Transverse colon (tissue), 4 donors: Measurements from ENCODE around the gene GABRR3.

Experiments used
- CTCF ChIP-seq, 5 experiments: fragments of 200-600 bp in 3 of 5; fragments of 450-650 bp in 2 of 5; sonication (generic) in 3 of 5; IDR thresholded peaks; 1 replicate in 2 of 5; 2 replicates in 3 of 5; pipeline ENCODE4 v1.5.1; 2016 to 2017; ENCODE audit warnings: antibody characterized with exemption in 5 of 5, inconsistent platforms in 3 of 5, mild to moderate bottlenecking in 2 of 5, moderate library complexity in 1 of 5
- POLR2A ChIP-seq: fragments of 450-650 bp; IDR thresholded peaks from one replicate; pipeline ENCODE4 v1.6.1; 2016; ENCODE audit warnings: antibody characterized with exemption, mild to moderate bottlenecking, moderate library complexity
- POLR2AphosphoS5 ChIP-seq, 3 donors: sonication (generic); formaldehyde crosslinking; IDR thresholded peaks; one replicate each; pipeline ENCODE4 v1.6.1; 2016; ENCODE audit warnings: antibody characterized with exemption in 3 of 3

- TF ChIP-seq CTCF (IDR thresholded peaks at IDR 0.05) (no peak), POLR2AphosphoS5 (IDR thresholded peaks at IDR 0.05) (no peak), POLR2A (no peak)
These were observed 44.4 kb downstream of the GABRR3 start for GRCh38 chr3:97990624-97991292.
